MV-4-11 (cell line): ENCODE data around the gene ZNRF2.
"Not testable (repeated sequence)": the region's sequence is repeated elsewhere in the genome, so short reads cannot be mapped to it uniquely, and the experiment has no call there.

ENCODE experiments used
- DNase-seq: peaks from one replicate; lab custom pipeline; 2025; lab: John Stamatoyannopoulos, UW

ZNRF2 gene

DNA sequence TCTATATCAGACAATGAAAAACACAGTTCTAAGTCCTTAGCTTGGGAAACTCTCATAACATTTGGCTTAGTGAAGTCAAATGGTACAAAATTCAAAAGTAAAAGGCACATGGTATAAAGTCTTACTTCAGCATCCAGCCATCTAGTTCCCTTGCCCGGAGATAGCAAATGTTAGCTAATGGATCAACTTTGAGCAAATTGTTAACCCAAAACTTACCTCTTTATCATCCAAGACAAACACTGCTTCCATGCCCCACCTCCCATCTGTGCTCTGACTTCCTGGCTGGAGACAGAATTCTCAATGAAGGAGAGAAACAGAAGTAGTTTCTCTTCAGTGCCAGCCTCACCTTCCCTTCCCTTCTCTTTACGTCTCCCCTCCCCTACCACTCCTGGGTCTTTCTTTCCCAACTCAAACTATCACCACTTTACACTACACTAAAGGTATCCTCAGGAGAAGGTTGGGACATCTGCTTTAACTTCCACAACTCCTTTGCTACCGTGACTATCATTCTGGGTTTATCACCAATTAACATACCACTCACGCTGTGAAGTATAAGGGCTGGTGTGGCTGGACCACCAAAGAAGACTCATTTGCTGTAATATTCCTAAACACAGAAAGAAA lies 21.2 kb upstream of the ZNRF2 start:
- DNase-seq: no peak

DNA sequence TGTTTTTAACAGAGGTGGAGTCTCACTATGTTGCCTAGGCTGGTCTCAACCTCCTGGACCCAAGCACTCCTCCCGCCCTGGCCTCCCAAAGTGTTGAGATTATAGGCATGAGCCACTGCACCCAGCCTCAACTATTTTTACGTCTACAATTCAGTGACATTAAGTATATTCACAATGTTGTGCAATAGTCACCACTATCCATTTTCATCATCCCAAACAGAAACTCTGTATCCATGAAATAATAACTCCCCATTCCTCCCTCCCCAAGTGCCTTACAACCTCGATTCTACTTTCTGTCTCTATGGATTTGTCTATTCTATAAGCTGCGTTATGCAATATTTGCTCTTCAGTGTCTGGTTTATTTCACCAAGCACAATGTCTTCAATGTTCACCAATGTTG lies 20.3 kb upstream of the ZNRF2 start:
- no peak for DNase-seq

DNA sequence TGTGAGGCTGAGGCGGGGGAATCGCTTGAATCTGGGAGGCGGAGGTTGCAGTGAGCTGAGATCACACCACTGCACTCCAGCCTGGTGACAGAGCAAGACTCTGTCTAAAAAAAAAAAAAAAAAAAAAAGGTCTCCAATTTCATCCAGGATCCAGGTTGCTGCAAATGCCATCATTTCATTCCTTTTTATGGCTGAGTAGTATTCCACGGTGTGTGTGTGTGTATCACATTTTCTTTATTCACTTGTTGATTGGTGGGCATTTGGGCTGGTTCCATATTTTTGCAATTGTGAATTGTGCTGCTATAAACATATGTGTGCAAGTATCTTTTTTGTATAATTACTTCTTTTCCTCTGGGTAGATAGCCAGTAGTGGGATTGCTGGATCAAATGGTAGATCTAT lies 19.2 kb upstream of the ZNRF2 start:
- DNase-seq: not testable (repeated sequence)

DNA sequence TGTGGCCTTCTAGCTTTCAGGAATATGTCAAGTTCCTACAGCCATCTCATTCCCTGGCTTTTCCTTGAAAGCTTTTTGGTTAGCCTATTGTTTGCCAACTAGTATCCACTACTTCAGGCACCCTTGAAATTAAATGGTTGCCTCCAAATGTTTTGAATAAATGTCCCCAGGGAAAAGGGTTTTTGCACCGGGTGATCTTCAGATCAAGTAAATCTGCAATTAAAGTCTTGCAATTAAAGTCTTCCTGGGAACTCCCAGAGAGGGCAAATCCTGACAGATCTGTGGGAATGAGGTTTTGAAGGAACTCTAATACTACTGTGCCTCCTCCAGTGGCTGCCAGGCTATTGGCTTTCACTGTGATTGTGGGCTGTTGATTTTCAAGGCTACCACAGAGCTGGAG lies 17.7 kb upstream of the ZNRF2 start:
- no peak for DNase-seq

DNA sequence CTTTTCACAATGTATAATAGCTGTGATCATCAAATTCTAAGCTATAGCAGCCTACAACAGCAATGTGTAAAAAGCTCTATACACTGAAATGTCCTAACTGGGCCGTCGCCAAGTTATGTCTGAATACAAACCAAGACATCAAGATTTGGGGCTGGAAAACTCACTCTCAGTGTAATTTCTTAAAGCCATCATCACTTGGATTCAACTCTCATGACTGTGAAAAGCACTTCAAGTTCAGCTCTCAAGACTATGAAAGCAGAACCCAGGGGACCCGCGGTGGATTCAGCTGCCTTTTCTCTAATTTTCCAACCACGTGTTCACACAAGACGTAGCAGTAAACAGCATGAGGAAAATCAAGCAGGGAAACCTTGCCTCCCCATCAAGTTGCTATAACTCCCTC lies 15.8 kb upstream of the ZNRF2 start:
- DNase-seq: no peak

DNA sequence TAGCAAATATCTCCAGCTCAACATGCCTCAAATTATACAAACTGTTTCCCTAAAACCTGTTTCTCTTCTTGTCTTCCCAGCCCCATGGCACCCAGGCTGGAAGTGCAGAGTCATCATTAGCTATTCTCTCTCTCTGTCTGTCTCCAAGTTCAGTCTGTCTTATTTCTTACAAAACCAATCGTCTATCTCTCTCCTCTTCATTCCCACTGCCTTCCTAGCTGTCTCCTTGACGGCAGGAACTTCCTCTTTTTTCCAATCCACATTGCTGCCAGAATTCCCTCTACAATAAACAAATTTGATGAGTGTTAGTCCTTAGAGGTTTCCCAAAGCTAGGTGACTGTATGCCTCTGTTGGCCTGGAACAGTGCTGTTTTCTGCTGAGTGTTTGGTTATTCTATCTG lies 14.9 kb upstream of the ZNRF2 start:
- DNase-seq: no peak

DNA sequence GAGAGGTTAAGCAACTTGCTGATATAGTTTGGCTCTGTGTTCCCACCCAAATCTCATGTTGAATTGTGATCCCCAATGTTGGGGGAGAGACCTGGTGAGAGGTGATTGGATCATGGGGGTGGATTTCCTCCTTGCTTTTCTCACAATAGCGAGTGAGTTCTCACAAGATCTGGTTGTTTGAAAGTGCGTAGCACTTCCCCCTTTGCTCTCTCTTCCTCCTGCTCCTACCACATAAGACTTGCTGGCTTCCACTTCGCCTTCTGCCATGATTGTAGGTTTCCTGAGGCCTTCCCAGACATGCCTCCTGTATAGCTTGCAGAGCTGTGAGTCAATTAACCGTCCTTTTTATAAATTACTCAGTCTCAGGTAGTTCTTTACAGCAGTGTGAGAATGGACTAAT lies 13.5 kb upstream of the ZNRF2 start:
- DNase-seq: peak; percentile 67

DNA sequence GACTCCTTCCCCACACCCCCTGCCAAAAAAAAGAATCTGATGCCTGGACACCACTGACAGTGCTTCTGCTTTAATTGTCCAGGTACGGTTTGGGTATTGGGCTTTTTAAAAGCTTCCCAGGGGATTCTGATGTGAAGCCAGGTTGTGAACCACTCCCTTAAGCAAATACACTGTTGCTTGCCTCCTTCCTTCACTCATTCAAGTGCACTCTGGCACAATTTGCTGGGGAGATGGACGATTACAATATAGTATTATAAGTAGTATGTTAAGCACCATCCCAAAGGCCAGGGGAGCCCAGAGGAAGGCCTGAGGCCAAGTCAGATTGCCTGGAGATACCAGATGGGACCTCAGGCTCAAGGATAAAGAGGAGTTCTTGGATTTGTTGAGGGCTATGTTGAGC lies 12.3 kb upstream of the ZNRF2 start:
- no peak for DNase-seq

DNA sequence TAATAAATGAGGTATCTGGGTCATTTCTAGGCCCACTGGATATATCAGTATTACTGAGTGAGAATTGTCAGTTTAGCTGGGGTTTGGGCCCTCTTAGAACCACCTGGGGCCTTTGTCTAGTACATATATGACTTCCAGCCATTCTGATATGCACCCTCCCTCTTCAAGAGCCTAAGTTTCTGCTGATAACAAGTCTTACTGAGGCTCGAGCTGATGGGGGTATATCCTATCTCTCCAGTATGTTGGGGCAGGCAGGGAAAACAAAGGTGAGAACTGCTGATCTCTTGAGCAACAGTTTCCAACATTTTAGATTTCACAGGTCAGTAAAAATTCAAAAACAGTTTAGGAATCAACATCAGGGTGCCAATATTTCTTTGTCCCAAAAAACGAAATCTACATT lies 10.8 kb upstream of the ZNRF2 start:
- no peak for DNase-seq

DNA sequence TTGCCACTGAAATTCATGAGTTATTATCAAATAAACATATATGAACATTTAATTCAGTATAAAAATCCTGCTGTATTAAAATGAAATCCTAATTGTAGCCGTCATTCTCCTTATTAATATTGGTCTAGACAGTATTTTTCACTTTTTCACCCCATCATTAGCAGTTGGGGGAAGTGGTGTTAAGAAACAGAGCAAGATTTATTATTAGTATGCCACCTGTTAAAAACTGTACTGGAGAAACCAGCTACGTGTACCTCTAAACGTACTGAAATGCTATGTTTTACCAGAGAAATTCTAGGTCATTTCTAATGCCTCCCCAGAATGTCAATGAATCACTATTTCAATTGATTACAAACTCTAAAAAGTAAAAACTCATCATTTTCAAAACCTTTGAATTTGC lies 9.8 kb upstream of the ZNRF2 start:
- no peak for DNase-seq

DNA sequence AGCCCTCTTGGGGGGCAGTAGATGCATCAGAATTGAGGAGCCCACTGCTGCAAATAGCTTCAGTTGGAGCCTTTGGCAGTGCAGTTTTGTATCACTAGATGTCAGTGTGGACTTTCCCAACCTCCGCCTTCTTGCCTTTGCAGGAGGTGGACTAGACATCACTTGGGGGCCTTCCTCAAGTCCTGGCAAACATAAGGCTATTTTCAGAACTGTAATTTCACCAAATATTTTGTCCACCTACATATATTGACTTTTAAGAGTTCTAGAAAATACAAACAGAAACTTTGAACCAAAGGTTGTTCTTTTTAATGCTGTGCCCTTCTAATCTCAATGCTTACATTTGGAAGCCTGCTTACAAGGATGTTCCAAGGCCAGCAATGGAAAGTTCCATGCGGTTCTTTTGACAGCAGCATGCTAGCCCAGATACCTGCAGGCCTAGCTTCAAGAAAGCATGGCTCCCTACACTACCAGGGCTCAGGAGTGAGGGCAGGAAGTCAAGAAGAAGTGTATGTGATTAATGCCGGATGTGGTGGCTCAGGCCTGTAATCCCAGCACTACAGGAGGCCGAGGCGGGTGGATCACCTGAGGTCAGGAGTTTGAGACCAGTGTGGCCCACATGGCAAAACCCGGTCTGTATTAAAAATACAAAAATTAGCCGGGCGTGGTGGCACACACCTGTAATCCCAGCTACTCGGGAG lies 8.0 kb upstream of the ZNRF2 start:
- DNase-seq: peak; percentile 48

DNA sequence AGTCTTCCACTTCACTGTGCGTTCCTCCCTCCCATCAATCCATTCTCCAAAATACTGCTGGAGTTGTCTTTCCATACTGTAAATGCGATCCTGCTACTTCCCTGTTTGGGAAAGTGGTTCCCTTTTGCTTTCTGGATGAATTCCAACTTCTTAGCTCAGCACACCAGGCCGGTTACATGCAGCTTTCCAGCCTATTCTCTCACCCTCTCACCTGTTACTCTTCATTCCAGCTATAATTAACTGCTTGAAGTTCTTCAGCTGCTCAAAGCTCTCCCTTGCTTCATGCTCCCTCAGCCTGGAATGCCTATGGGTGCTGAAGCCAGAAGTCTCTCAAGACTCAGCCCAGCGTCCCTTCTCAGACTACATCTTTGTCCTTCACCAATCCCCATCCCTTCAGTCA lies 6.0 kb upstream of the ZNRF2 start:
- no peak for DNase-seq

DNA sequence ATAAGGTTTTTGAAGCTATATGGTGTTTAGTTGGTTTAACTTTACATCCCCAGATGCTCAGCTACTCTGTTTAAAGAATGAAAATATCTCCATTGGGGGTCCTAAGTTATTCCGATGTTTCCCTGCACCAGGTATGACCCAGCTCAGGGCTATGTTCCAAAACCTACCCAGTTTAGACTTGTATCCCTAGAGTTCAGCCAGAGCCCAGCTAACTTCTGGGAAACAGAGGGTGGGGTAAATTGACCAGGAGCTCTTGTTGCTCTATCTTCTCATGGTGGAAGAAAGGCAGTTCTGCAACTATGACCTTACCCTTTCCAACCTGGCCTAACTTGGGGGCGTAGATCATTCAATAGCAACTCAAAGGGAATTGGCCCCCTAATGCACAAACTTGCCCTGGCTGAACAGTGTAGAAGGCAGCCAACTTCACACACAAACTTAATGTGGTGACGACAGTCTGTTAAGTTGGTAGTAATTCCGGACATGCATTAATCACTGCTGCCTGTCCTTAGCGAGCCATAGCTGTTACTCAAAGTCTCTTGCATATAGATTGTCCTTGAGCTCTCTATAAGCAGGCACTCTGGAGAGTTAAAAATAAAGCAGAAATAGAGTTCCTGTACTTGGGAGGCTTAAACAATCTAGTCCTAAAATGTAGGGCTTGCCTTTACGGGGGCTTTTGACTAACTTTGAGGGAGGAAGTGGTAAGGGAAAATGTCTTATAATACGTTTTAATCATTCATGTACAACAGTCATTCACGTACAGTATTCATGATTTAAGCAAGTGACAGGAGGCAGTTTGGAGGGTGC lies 5.3 kb upstream of the ZNRF2 start:
- DNase-seq: peak; percentile 27

DNA sequence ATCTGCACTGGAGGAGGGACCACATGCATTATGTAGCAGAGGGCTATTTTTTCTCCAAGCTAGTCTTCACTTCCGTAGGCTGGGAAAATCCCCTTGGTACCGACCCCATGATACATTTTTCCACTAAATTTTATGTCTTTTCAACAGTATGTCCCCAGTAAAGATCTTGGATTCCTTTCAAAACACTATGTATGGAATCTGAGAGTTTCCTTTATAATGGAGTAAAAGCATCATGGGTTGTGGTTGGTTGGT lies 4.8 kb upstream of the ZNRF2 start:
- DNase-seq: no peak

DNA sequence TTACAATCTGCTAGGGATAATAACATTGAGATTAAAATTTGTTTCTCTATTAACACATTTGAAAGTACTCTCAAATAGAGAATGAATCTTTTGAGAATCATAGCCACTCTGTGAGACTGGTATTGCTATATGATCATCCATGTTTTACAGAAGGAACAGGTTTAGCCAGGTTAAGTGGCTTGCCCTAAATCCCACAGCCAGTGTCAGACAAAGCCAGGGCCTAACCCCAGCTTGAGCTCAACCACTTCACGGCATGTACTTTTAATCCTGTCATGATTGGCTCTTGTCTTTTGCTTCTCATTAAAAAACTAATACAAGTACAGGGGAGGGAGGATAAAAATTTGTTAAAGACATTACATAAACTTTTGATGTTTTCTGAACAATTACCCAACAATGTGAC lies 3.8 kb upstream of the ZNRF2 start:
- no peak for DNase-seq

DNA sequence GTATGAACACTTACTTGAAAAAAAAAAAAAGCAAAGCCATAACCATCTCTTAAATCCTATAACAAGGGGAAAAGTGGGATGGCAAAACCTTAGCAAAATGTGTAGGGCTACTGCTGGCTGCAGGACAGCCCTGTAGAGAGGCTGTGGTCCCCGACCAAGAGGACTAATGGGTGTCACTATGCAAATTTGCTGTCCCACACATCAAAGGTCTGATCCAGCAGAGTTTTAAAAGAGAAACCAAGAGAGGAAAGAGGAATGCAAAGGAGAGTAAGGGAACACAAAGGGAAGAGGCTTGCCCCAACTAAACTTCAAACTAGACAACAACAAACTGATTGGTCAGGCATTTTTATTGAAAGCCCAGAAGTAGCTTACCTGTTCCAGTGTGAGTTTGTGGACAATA lies 3.1 kb upstream of the ZNRF2 start:
- DNase-seq: no peak

DNA sequence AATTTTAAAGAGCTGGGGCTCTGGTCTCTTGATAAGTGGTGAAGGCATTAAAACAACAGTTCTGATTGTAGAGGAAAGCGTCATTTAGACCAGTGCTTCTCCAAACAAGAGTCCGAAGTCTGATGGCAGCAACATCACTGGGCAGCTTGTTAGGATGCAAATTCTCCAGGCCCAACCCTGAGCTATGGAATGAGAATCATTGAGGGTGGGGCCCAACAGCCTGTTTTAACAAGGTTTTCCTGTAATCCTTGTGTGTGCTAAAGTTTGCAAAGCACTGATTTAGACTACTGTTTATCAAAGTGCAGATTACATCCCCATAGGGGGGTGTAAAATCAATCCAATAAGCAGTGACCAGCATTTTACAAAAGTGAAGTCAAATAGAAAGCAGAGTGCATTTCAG lies 2.6 kb upstream of the ZNRF2 start:
- DNase-seq: no peak

DNA sequence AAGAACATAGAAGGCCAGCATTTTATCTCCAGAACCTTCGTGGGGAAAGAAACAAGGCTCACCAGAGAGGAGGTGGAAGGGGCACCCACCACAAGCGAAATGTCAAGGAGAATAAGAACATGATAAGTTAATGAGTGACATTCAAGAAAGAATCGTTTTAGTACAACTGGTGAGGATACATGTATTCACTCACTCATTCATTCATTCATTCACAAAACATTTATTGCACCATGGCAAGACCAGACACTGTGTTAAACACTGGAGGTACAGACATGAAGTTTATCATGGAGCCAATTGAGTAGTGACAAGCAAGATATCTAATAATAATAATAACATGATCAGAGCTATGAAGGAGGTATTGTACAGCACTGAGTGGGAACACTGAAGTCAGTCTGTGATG lies 1.7 kb upstream of the ZNRF2 start:
- DNase-seq: no peak

DNA sequence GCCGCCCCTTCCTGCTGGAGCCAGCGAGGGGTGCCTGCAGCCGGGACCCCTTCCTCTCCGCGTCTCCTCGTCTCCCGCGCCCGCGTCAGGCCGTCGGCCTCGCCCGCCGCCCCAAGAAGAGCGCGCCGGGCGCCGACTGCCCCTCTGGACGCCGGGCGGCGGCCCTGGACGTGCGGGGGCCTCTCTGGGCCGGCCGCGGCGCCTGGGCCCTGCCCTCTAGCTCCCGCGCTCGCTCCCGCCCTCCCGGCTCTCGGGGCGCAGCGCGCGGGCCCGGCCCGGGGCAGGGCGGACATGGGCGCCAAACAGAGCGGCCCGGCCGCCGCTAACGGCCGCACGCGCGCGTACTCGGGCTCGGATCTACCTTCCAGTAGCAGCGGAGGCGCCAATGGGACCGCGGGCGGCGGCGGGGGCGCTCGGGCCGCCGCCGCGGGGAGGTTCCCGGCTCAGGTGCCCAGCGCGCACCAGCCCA lies 704 bp downstream of the ZNRF2 start:
- DNase-seq: no peak

DNA sequence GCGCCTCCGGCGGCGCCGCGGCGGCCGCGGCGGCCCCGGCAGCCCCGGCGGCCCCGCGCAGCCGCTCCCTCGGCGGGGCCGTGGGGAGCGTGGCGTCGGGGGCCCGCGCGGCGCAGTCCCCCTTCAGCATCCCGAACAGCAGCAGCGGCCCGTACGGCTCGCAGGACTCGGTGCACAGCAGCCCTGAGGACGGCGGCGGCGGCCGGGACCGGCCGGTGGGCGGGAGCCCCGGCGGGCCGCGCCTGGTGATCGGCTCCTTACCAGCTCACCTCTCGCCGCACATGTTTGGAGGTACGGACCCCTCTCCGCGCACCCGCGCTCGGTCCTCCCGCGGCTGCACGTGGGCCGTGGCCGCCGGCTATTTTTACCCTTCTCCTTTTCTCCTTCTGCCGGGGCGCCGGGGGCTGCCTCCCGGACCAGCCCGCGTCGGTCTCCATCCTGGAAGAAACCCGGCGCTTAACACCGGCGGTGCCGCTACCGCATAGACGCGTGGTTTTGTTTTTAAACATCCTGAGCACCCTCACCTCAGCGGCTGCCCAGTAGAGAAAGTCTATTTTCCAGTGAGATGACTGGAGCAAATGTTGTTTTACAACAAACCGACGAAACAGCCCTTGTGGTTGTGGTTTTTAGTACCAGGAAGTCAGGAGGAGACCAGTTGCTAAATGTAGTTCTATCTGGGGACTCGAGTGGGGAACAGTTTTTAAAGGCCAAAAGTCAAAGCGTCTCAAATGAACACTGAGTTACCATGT lies 1.3 kb downstream of the ZNRF2 start:
- DNase-seq: peak; percentile 93

DNA sequence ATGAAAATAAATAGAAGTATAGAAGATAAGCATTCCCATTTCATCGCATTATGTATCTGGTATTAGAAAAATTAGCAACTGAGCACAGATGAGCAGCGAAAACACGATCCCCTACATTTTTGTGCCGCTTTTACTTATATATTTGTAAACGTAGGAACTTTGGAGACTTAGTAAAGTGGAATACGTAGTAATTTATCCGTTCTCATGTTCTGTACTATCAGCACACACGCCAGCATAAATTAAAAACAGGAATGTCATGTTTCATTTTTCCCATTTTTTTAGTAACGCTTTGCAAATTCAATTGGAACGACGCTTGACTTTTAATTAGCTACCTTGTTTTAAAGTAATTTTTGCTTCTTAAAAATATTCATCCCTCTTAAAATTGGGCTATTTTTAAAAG lies 2.4 kb downstream of the ZNRF2 start:
- no peak for DNase-seq

DNA sequence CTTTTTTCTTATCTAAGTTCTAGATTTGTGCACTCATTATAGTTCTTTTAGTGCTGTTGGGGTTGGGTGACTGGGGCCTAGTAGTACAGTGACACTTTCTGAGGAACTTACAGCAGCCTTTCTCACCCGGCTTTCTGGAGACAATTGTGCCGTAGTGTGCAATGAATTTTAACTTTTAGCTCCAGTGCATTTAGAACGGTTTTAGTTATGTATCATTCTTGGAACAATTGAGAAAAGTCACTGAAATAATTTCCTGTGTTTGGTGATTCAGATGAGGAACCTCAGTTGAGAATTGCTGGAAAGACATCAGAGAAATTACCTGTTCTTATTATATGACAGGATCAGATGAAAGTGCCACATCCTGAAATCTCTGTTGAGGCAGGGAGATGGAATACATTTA lies 3.2 kb downstream of the ZNRF2 start:
- not testable (repeated sequence) for DNase-seq

DNA sequence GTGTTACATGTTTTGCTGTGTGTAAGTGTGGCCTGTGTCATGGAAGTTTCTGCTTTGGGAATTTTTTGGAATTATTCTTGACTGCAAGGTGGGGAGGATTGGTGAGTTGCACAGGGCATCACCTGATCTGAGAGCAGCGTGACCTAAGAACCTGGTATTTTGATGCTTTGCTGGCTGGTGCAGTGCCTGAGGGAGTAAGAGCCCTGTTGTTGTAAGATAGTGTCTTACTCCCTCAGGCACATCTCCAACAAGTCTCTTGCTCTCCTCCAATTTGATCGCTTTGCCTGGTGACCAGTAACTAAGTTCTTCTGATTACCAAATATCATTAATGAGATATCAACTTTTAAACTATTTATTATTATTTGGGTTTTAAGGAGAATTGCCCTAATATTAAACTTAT lies 5.2 kb downstream of the ZNRF2 start:
- DNase-seq: not testable (repeated sequence)
